Endothelial cell (in vitro differentiated cells): ENCODE measurements around the gene ERC1. TPM values are rescaled to one million over a fixed set of nuclear protein-coding genes. Genes with fewer than 3 reads are reported as not detected.

Experiments used
- DNase-seq: peaks from one replicate; pipeline ENCODE4 v3.0.0; 2021; ENCODE audit warnings: low spot score
- H3K27ac Mint-ChIP-seq: one replicate; pipeline ENCODE4 v1.8.0; 2021; ENCODE audit warnings: mixed read lengths, inconsistent platforms; ENCODE audit not compliant: unreplicated experiment
- H3K27me3 Mint-ChIP-seq: one replicate; pipeline ENCODE4 v1.8.0; 2021; ENCODE audit warnings: mild to moderate bottlenecking, moderate library complexity, mixed read lengths, inconsistent platforms; ENCODE audit not compliant: unreplicated experiment
- H3K36me3 Mint-ChIP-seq: one replicate; pipeline ENCODE4 v1.8.0; 2021; ENCODE audit warnings: mild to moderate bottlenecking, low read depth, mixed read lengths, inconsistent platforms; ENCODE audit not compliant: unreplicated experiment
- H3K4me1 Mint-ChIP-seq: one replicate; pipeline ENCODE4 v1.8.0; 2021; ENCODE audit warnings: mild to moderate bottlenecking, mixed read lengths, inconsistent platforms; ENCODE audit not compliant: unreplicated experiment
- H3K4me3 Mint-ChIP-seq: one replicate; pipeline ENCODE4 v1.8.0; 2021; ENCODE audit warnings: mild to moderate bottlenecking, mixed read lengths, inconsistent platforms; ENCODE audit not compliant: unreplicated experiment
- H3K9me3 Mint-ChIP-seq: one replicate; pipeline ENCODE4 v1.8.0; 2021; ENCODE audit warnings: mixed read lengths, inconsistent platforms; ENCODE audit not compliant: unreplicated experiment
- total RNA-seq: library from RNA; stranded (reverse); fragmentation: NEBNext Ultra II Directional; extraction: Animal tissue kit (Norgen Biotek cat#: 25700); gene quantifications from one replicate; pipeline ENCODE4 v1.2.1, GENCODE V29; 2021; ENCODE audit not compliant: unreplicated experiment
- TF ChIP-seq, protein P1 (sequence below): fragments of 200-600 bp; sonication (generic); IDR thresholded peaks from one replicate; pipeline ENCODE4 v1.5.0; 2021; ENCODE audit warnings: antibody characterized with exemption; ENCODE audit not compliant: unreplicated experiment

The ERC1 gene
- total RNA-seq, 1 donor from 2014 or later: 57.9 TPM

DNA sequence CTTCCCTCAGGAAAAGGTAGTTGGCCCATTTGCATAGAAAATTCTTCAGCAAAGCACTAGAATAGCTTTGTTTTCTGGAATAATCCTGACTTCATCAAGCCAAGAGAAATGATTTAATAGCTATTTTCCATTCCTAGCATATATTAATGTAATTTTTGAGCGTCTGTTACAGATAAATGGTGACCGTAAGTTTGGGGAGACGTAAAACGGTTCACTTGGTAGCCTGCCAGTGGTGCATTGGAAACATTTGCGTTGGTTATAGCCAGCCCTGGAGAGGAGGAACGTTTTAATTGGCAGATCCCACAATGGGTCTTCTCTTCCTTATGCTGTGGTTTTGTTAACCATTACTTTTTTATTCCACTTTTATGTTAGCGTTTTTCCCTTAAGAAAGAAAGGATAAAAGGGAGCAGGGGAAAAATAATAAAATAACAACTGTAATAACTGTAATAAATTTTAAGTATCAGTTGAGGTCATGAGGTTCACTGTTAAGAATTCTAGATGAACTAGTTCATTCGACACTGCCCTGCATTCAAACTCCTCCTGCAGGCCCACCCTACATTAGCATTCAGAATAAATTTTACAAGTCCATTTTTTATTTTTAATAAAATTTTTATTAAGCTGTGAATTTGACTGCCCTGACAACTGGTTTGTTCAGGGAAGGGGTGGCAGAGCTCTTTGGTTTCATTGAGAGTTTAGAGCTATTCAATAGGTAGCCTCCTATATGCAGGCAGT is 300.7 kb downstream of the ERC1 start:
- no peak overlapping the region for H3K4me3 Mint-ChIP-seq
- no peak overlapping the region for H3K27ac Mint-ChIP-seq
- TF ChIP-seq, protein P1, sequence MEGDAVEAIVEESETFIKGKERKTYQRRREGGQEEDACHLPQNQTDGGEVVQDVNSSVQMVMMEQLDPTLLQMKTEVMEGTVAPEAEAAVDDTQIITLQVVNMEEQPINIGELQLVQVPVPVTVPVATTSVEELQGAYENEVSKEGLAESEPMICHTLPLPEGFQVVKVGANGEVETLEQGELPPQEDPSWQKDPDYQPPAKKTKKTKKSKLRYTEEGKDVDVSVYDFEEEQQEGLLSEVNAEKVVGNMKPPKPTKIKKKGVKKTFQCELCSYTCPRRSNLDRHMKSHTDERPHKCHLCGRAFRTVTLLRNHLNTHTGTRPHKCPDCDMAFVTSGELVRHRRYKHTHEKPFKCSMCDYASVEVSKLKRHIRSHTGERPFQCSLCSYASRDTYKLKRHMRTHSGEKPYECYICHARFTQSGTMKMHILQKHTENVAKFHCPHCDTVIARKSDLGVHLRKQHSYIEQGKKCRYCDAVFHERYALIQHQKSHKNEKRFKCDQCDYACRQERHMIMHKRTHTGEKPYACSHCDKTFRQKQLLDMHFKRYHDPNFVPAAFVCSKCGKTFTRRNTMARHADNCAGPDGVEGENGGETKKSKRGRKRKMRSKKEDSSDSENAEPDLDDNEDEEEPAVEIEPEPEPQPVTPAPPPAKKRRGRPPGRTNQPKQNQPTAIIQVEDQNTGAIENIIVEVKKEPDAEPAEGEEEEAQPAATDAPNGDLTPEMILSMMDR: no peak
- no peaks in the 10 kb centered on the region for H3K9me3 Mint-ChIP-seq
- DNase-seq: no peak
- peaks cover 13% of the 10 kb centered on the region for H3K4me1 Mint-ChIP-seq
- no peaks in the 10 kb centered on the region for H3K36me3 Mint-ChIP-seq
- peaks cover 1% of the 10 kb centered on the region for H3K27me3 Mint-ChIP-seq

DNA sequence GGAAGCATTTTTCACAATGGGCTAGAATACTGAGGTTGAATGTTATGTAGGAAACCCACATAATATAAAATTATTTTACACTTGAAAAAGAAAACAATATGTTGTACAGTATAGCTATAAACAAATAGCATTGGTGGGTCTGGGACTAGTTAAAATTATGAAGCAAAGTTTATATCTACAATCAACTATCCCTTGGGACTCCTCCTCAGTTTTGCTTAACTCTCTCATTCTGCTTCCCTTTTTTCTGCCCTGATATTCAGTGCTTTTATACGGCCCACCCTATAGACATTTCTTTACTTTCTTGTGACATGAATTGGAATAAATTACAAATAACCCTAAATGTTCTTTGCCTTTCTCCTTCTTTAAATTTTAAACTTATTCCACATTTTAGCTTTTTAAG is 302.9 kb downstream of the ERC1 start:
- H3K36me3 Mint-ChIP-seq: peaks cover 11% of the 10 kb centered on the region
- H3K9me3 Mint-ChIP-seq: no peaks in the 10 kb centered on the region
- DNase-seq: no peak
- TF ChIP-seq, protein P1: no peak
- no peak overlapping the region for H3K27ac Mint-ChIP-seq
- H3K4me1 Mint-ChIP-seq: peaks cover 13% of the 10 kb centered on the region
- H3K4me3 Mint-ChIP-seq: no peak overlapping the region
- H3K27me3 Mint-ChIP-seq: peaks cover under 1% of the 10 kb centered on the region

DNA sequence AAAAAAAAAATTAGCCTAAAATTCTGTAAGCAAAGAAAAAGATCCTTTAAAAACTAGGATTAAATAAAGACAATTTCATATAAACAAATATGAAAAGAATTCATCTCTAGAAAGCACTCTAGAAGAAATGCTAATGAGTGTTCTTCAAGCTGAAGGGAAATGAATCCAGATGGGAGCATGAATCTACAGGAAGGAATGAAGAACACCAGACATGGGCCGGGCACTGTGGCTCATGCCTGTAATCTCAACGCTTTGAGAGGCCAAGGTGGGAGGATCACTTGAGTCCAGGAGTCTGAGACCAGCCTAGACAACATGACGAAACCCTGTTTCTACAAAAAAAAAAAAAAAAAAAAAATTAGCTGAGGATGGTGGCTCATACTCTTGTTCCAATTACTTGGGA is 306.2 kb downstream of the ERC1 start:
- TF ChIP-seq, protein P1: no peak
- no peak for DNase-seq
- Mint-ChIP-seq H3K4me3 (no peak overlapping the region), H3K27me3 (no peaks in the 10 kb centered on the region), H3K27ac (no peak overlapping the region), H3K4me1 (no peaks in the 10 kb centered on the region), H3K36me3 (peaks cover 28% of the 10 kb centered on the region), H3K9me3 (no peaks in the 10 kb centered on the region)

DNA sequence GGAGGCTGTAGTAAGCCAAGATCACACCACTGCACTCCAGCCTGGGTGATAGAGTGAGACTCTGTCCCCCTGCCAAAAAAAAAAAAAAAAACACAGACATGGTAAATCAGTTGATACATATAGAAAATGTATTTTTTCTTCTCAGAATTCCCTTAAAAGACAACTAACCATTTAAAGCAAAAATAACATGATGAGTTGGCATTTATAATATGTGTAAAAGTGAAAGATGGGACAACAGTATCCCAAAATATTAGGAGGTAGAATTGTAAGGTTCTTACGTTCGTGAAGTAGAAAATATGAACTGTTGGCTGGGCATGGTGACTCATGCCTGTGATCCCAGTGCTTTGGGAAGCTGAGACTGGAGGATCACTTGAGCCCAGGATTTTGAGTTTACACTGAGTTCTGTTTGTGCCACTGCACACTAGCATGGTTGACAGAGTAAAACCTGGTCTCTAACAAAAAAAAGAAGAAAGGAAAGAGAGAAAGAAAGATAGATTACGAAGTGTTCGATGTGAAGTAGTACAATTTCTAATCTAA is 306.7 kb downstream of the ERC1 start:
- Mint-ChIP-seq H3K9me3 (no peaks in the 10 kb centered on the region), H3K4me1 (no peaks in the 10 kb centered on the region), H3K4me3 (no peak overlapping the region), H3K36me3 (peaks cover 28% of the 10 kb centered on the region), H3K27ac (no peak overlapping the region), H3K27me3 (peaks cover 2% of the 10 kb centered on the region)
- TF ChIP-seq, protein P1: no peak
- DNase-seq: no peak

DNA sequence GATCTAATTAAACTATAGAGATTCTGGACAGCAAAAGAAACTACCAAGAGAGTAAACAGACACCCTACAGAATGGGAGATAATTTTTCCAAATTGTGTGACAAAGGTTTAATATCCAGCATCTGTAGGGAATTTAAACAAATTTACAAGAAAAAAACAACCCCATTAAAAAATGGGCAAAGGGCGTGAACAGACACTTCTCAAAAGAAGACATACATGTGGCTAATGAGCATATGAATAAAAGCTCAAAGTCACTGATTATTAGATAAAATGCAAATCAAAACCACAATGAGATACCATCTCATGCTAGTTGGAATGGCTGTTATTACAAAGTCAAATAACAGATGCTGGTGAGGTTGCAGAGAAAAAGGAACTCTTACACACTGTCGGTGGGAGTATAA is 309.4 kb downstream of the ERC1 start:
- Mint-ChIP-seq H3K27me3 (peaks cover 2% of the 10 kb centered on the region), H3K9me3 (no peaks in the 10 kb centered on the region), H3K27ac (no peak overlapping the region), H3K36me3 (peaks cover 28% of the 10 kb centered on the region), H3K4me1 (no peaks in the 10 kb centered on the region), H3K4me3 (no peak overlapping the region)
- TF ChIP-seq, protein P1: no peak
- no peak for DNase-seq
